ENCODE measurements around the gene CLDN2. TPM values are rescaled to one million over a fixed set of nuclear protein-coding genes. Genes with fewer than 3 reads are reported as not detected.
"Not testable (repeated sequence)": the region's sequence is repeated elsewhere in the genome, so short reads cannot be mapped to it uniquely, and the experiment has no call there.

CLDN2 gene
- polyA plus RNA-seq, 12 donors: 0.19 to 24.9 (median 0.53) TPM; not detected in 1

DNA sequence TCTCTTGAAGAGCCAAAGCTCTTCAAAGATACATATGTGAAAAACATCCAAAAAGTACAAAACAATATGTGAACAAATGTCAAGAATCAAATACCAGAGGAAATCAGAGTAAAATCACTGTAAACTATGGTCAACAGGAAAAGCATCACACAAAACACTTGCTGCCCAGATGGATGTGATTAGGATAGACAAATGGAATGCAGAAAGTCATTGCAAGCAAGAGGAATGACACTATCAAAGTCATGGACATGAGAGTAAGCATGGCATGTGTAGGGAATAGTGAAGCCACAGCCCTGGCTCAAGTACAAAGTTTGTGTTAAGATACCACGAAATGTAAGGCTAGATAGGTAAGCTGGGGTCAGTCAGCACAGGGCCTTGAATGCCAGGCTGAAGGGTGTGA, 37.7 kb downstream of the CLDN2 start:
- no peak for DNase-seq

DNA sequence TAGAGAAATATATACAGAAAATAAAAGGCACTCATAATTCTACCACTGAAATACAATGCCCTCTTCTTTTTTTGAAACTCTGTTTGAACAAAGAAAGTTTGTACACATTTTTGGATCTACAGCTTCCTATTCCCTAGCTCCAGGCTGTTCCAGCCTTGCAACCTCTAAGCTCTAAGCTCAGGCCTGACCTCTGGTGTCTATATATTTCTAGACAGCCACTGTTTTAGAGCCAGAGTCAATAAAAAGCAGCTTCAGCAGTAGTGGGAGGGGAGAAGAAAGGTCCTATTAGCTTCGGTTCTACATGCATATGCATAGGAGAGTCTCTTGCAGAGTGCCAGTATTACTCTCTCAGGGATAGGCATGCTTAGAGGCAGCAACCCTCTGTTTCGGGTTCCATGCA, 39.7 kb downstream of the CLDN2 start:
- DNase-seq: no peak

GRCh38 chrX:106963111-106963510, 42.9 kb downstream of the CLDN2 start:
- no peak for DNase-seq

GRCh38 chrX:106964290-106964689, 44.1 kb downstream of the CLDN2 start:
- DNase-seq: no peak

DNA sequence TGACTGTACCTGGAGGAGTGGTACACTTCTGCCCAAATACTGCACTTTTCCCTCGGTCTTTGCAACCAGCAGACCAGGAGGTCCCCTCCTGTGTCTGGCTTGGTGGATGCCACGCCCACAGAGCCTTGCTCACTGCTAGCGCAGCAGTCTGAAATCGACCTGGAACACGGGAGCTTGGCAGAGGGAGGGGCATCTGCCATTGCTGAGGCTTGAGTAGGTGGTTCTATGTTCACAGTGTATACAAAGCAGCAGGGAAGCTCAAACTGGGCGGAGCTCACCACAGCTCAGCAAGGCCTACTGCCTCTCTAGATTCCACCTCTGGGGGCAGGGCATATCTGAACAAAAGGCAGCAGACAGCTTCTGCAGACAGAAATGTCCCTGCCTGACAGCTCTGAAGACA, 46.3 kb downstream of the CLDN2 start:
- DNase-seq: not testable (repeated sequence)

GRCh38 chrX:106972896-106973295, 52.7 kb downstream of the CLDN2 start:
- no peak for DNase-seq

DNA sequence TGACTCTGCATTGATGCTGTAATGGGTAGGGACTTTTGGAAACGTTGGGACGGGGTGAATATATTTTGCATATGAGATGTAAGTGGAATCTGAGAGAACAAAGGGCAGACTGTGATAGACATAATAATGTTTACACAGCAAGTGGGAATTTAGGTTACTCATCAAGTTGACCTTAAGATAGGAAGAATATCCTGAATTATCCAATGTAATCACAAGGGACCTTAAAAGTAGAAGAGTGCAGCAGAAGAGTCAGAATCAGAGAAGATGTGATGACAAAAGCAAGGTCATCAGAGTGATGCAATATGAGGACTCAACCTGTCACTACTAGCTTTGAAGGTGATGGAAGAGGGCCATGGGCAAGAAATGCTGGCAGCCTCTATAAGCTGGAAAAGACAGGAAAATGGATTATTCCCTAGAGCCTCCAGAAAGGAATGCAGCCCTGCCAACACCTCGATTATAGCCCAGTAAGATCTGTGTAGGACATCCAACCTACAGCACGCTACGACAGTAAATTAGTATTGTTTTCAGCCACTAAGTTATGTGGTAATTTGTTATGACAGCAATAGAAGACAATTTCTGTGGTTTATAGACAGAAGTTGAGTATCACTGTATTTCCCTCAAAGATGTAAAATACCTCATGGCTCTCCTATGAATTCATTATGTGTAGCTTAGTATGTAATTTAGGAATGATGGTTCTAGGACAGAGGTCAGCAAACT, 53.4 kb downstream of the CLDN2 start:
- no peak for DNase-seq

- no peak for DNase-seq
These were observed 56.2 kb downstream of the CLDN2 start for GRCh38 chrX:106976416-106976815.

Other genes with a start within 250 kb of the CLDN2 start
- gene RNF128, start 193.7 kb upstream of the CLDN2 start, polyA plus RNA-seq (ENCODE audit: insufficient read length in 12 of 12): 10 to 100 TPM in 1 of 12 donors, 1 to 10 TPM in 3, under 1 TPM in 3, not detected in 5; 0.07 to 19.7 (median 1.4) TPM
- 1 to 10 TPM in 11 of 12 donors, not detected in 1; 3.5 to 9.7 (median 5.6) TPM for gene TBC1D8B, start 117.7 kb upstream of the CLDN2 start, polyA plus RNA-seq (ENCODE audit: insufficient read length in 12 of 12)
- under 1 TPM in 8 of 12 donors, not detected in 4; 0.28 to 0.84 (median 0.59) TPM for gene RIPPLY1, start 17.1 kb upstream of the CLDN2 start, polyA plus RNA-seq (ENCODE audit: insufficient read length in 12 of 12)
- gene MORC4, start 79.8 kb downstream of the CLDN2 start, polyA plus RNA-seq (ENCODE audit: insufficient read length in 12 of 12): 10 to 100 TPM in 11 of 12 donors, not detected in 1; 30.3 to 47.7 (median 42.5) TPM
- gene RBM41, start 198.4 kb downstream of the CLDN2 start, polyA plus RNA-seq (ENCODE audit: insufficient read length in 12 of 12): 10 to 100 TPM in 7 of 12 donors, 1 to 10 TPM in 4, not detected in 1; 3.6 to 19.5 (median 12.2) TPM

Data from muscle of arm (tissue), 12 donors.